Thoracic aorta (tissue), 2 donors: ENCODE data around the gene MACF1. TPM values are rescaled to one million over a fixed set of nuclear protein-coding genes. Genes with fewer than 3 reads are reported as not detected.

Source experiments
- ATAC-seq: fragments of 150-250 bp; one replicate; pipeline ENCODE4 v1.8.0; 2017; ENCODE audit warnings: low read depth; ENCODE audit not compliant: insufficient number of reproducible peaks, low FRiP score
- DNase-seq: peaks from one replicate; pipeline ENCODE4 v3.0.0-alpha.2; 2020; ENCODE audit warnings: low spot score
- H3K27ac ChIP-seq, 2 donors: fragments of 200-600 bp; sonication (generic); 1 replicate in 1 of 2; 2 replicates in 1 of 2; pipeline ENCODE4 v1.5.1; 2016; ENCODE audit warnings: mild to moderate bottlenecking in 2 of 2, moderate library complexity in 2 of 2
- H3K27me3 ChIP-seq: fragments of 200-600 bp; sonication (generic); replicated peaks from 2 replicates; pipeline ENCODE4 v1.6.0; 2016; ENCODE audit warnings: mild to moderate bottlenecking; ENCODE audit not compliant: insufficient read depth
- H3K36me3 ChIP-seq: fragments of 200-600 bp; sonication (generic); one replicate; pipeline ENCODE4 v1.5.1; 2016
- H3K4me1 ChIP-seq, 2 donors: fragments of 200-600 bp; sonication (generic); 1 replicate in 1 of 2; 2 replicates in 1 of 2; pipeline versions ENCODE4 v1.5.1 to v1.6.0; 2016; ENCODE audit warnings: low read depth in 2 of 2, mild to moderate bottlenecking in 1 of 2; ENCODE audit not compliant: control insufficient read depth in 1 of 2
- H3K4me3 ChIP-seq: fragments of 200-600 bp; sonication (generic); 2 replicates; pipeline ENCODE4 v1.5.1; 2016; ENCODE audit warnings: mild to moderate bottlenecking
- H3K9me3 ChIP-seq: fragments of 200-600 bp; sonication (generic); 2 replicates; pipeline ENCODE4 v1.5.1; 2016
- total RNA-seq, 2 donors: library from RNA; depleted of rRNA; stranded (reverse); fragments of >200 nt; gene quantifications; one replicate each; pipeline versions ENCODE4 v1.1.0 to v1.2.3, GENCODE V29; 2016
- TF ChIP-seq, protein P1 (sequence below): fragments of 200-600 bp; sonication (generic); IDR thresholded peaks from one replicate; pipeline ENCODE4 v1.5.1; 2019; ENCODE audit warnings: antibody characterized with exemption

MACF1 gene
- total RNA-seq, 2 donors from 2014 or later, result 604 to 650 TPM

DNA sequence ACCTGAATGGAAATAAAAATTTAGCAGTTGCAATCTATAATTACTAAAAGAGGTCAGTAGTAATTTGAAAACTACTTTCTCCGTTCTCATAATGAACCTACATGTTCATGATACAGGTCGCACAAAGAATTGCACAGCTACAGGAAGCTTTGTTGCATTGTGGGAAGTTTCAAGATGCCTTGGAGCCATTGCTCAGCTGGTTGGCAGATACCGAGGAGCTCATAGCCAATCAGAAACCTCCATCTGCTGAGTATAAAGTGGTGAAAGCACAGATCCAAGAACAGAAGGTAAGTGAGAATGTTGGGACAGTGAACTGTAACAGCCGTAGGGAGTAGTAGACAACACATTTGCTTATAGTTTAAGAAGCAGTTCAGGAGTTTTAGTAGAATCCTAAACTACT is 218.1 kb downstream of the MACF1 start:
- ATAC-seq (no peak), DNase-seq (no peak)
- TF ChIP-seq, protein P1, sequence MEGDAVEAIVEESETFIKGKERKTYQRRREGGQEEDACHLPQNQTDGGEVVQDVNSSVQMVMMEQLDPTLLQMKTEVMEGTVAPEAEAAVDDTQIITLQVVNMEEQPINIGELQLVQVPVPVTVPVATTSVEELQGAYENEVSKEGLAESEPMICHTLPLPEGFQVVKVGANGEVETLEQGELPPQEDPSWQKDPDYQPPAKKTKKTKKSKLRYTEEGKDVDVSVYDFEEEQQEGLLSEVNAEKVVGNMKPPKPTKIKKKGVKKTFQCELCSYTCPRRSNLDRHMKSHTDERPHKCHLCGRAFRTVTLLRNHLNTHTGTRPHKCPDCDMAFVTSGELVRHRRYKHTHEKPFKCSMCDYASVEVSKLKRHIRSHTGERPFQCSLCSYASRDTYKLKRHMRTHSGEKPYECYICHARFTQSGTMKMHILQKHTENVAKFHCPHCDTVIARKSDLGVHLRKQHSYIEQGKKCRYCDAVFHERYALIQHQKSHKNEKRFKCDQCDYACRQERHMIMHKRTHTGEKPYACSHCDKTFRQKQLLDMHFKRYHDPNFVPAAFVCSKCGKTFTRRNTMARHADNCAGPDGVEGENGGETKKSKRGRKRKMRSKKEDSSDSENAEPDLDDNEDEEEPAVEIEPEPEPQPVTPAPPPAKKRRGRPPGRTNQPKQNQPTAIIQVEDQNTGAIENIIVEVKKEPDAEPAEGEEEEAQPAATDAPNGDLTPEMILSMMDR, result no peak
- Histone ChIP-seq H3K9me3 (no peaks in the 10 kb centered on the region), H3K27me3 (no peaks in the 10 kb centered on the region), H3K4me3 (no peak overlapping the region), H3K27ac (peak overlapping the region; percentile 3 to 50), H3K4me1 (peaks cover 32 to 77% of the 10 kb centered on the region in 2 donors), H3K36me3 (peaks cover 13% of the 10 kb centered on the region)

DNA sequence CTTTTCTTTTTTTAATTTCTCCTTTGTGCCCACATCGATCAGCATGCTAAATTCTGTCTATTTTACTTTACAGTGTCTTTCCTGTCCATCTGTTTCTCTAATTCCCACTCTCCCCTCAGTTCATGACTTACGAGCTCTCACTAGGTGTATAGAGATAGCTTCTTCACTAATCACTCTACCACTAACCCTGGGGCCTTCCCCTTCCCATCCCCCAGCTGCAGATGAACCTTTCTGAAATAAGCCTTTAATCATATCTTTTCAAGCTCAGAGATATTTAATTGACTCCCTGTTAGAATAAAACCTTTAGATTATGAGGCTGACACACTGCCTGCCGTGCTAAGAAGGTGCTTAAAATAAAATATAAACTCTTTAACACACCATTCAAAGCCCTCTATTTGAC is 220.7 kb downstream of the MACF1 start:
- peaks cover 13 to 60% of the 10 kb centered on the region in 2 donors for H3K4me1 ChIP-seq
- DNase-seq (no peak), ATAC-seq (no peak)
- H3K27me3 ChIP-seq, result no peaks in the 10 kb centered on the region
- peak overlapping the region; percentile 0 to 2 for H3K27ac ChIP-seq
- TF ChIP-seq, protein P1, result no peak
- peaks cover 24% of the 10 kb centered on the region for H3K36me3 ChIP-seq
- H3K9me3 ChIP-seq, result no peaks in the 10 kb centered on the region
- no peak overlapping the region for H3K4me3 ChIP-seq

DNA sequence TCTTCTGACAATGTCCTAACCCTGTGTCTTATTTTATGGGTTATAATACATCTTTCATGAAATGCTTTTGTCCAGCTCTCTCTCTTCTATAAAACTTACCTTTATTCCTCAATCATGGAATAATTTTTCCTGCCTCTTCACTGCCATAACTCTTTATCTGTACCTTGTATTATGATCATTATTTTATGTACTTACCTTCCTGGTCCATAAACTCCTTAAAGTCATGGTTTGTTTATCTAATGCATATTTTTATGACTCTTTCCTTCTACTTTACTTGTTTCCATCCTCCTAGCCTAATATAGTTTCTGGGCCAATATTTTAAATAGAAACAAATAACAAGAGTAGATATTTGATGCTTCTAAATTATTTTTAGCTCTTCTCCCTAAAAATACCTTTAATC is 221.1 kb downstream of the MACF1 start:
- H3K27me3 ChIP-seq, result no peaks in the 10 kb centered on the region
- peak overlapping the region; percentile 0 to 19 for H3K27ac ChIP-seq
- no peak overlapping the region for H3K4me3 ChIP-seq
- TF ChIP-seq, protein P1, result no peak
- H3K9me3 ChIP-seq, result no peaks in the 10 kb centered on the region
- ATAC-seq, result no peak
- DNase-seq, result no peak
- H3K4me1 ChIP-seq, result peaks cover 11 to 56% of the 10 kb centered on the region in 2 donors
- peaks cover 27% of the 10 kb centered on the region for H3K36me3 ChIP-seq

DNA sequence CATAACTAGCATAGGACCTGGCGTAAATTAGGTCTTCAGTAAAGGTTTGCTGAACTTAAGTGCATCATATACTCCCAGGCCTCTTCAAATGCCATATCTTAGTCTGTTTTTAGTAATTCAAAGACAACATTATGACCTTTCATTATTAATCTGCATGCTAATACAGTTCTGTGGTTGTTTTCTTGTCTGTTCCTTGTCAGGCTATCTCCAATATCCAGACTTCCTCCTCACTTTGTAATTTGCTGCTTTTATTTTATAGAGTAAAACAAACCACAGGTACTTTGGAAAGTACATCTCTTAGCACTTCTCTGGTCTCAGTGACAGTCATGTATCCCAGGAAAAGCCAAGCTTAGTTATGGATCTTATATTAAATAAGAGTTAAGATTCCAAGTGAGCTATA is 221.9 kb downstream of the MACF1 start:
- Histone ChIP-seq H3K36me3 (peaks cover 32% of the 10 kb centered on the region), H3K4me1 (peaks cover 7 to 48% of the 10 kb centered on the region in 2 donors), H3K27ac (peak overlapping the region; percentile 6 to 19), H3K9me3 (no peaks in the 10 kb centered on the region), H3K27me3 (no peaks in the 10 kb centered on the region), H3K4me3 (no peak overlapping the region)
- TF ChIP-seq, protein P1, result no peak
- no peak for DNase-seq
- ATAC-seq, result no peak

DNA sequence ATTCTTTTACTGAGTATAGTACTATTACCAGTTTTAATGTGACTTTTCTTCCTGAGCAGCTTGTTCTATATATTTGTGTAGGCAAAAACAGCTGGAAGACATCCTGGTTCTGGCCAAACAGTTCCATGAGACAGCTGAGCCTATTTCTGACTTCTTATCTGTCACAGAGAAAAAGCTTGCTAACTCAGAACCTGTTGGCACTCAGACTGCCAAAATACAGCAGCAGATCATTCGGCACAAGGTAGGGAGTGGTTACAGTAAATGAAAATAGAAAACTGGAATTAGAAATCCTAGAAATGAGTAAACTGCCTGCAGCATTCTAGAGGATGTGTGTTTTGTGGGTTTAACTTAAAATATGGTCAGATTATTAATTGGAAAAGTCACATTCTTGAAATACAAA is 222.9 kb downstream of the MACF1 start:
- DNase-seq, result no peak
- no peaks in the 10 kb centered on the region for H3K27me3 ChIP-seq
- peaks cover 31% of the 10 kb centered on the region for H3K36me3 ChIP-seq
- H3K27ac ChIP-seq, result peak overlapping the region; percentile 9 to 36
- H3K4me3 ChIP-seq, result no peak overlapping the region
- TF ChIP-seq, protein P1, result no peak
- H3K4me1 ChIP-seq, result peaks cover 3 to 49% of the 10 kb centered on the region in 2 donors
- no peaks in the 10 kb centered on the region for H3K9me3 ChIP-seq
- no peak for ATAC-seq
